SK-N-SH treated with all-trans-retinoic acid at 6 μM for 48 hours (cell line): ENCODE data around the gene HEMK1.

Experiments used
- ARNTL ChIP-seq: fragments of 450-650 bp; formaldehyde crosslinking; IDR thresholded peaks from 2 replicates; pipeline ENCODE4 v1.5.0; 2020; ENCODE audit warnings: low read depth, mild to moderate bottlenecking, moderate library complexity, borderline replicate concordance
- ESRRG ChIP-seq: fragments of 250-450 bp; sonication (Bioruptor Pico); IDR thresholded peaks from 2 replicates; pipeline ENCODE4 v1.6.1; 2021; ENCODE audit warnings: mild to moderate bottlenecking
- OSR1 ChIP-seq: fragments of 250-450 bp; sonication (Bioruptor Pico); IDR thresholded peaks from 2 replicates; pipeline ENCODE4 v1.8.0; 2022; ENCODE audit warnings: moderate library complexity, mild to moderate bottlenecking, inconsistent platforms
- RARB ChIP-seq: fragments of 250-450 bp; sonication (Bioruptor Pico); IDR thresholded peaks from 2 replicates; pipeline ENCODE4 v1.8.0; 2021; ENCODE audit warnings: mild to moderate bottlenecking, moderate library complexity
- SNAI2 ChIP-seq: fragments of 250-450 bp; sonication (Bioruptor Pico); IDR thresholded peaks from 2 replicates; pipeline ENCODE4 v1.5.0; 2020; ENCODE audit warnings: mild to moderate bottlenecking, moderate library complexity
- TCF4 ChIP-seq: fragments of 250-450 bp; sonication (Bioruptor Pico); IDR thresholded peaks from 2 replicates; pipeline ENCODE4 v1.8.0; 2021; ENCODE audit warnings: mild to moderate bottlenecking, moderate library complexity, borderline replicate concordance
- TOX ChIP-seq: fragments of 250-450 bp; sonication (Bioruptor Pico); IDR thresholded peaks from 2 replicates; pipeline ENCODE4 v1.8.0; 2021; ENCODE audit warnings: mild to moderate bottlenecking, moderate library complexity, borderline replicate concordance
- ZFP3 ChIP-seq: fragments of 250-450 bp; sonication (Bioruptor Pico); IDR thresholded peaks from 2 replicates; pipeline ENCODE4 v1.5.0; 2020; ENCODE audit warnings: mild to moderate bottlenecking, moderate library complexity
- ZFP30 ChIP-seq: fragments of 450-650 bp; formaldehyde crosslinking; IDR thresholded peaks from 2 replicates; pipeline ENCODE4 v1.5.0; 2022; ENCODE audit warnings: mild to moderate bottlenecking, moderate library complexity
- ZNF70 ChIP-seq: fragments of 450-650 bp; formaldehyde crosslinking; IDR thresholded peaks from 2 replicates; pipeline ENCODE4 v1.5.0; 2020; ENCODE audit warnings: mild to moderate bottlenecking, moderate library complexity
- TF ChIP-seq, protein P1 (sequence below): fragments of 250-450 bp; sonication (Bioruptor Pico); IDR thresholded peaks from 2 replicates; pipeline ENCODE4 v1.5.1; 2021; ENCODE audit warnings: mild to moderate bottlenecking, moderate library complexity
- TF ChIP-seq, protein P2 (sequence below): fragments of 250-450 bp; sonication (Bioruptor Pico); IDR thresholded peaks from 2 replicates; pipeline ENCODE4 v1.5.1; 2020; ENCODE audit warnings: low read depth, mild to moderate bottlenecking, moderate library complexity

DNA sequence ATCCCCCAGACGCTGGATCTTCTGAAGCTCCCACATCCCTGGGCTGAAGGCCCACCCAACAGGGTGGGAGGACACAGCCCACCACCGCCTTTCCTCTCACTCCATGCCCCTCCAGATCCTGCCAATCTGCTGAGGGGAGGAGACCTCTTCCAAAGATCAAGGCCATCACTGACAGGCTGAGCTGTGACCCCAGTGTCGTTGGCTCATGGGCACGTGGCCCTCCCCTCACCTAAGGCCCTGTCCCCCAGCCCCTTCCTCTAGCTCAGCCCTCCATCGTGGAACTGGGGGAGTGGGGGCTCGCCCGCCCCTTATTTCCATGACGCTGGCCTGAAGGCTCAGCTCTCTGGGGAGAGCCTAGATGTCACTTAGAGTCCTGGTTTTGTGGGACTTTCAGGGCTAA, 12.2 kb upstream of the HEMK1 start:
- no peak for TF ChIP-seq ESRRG
- TF ChIP-seq, protein P1, sequence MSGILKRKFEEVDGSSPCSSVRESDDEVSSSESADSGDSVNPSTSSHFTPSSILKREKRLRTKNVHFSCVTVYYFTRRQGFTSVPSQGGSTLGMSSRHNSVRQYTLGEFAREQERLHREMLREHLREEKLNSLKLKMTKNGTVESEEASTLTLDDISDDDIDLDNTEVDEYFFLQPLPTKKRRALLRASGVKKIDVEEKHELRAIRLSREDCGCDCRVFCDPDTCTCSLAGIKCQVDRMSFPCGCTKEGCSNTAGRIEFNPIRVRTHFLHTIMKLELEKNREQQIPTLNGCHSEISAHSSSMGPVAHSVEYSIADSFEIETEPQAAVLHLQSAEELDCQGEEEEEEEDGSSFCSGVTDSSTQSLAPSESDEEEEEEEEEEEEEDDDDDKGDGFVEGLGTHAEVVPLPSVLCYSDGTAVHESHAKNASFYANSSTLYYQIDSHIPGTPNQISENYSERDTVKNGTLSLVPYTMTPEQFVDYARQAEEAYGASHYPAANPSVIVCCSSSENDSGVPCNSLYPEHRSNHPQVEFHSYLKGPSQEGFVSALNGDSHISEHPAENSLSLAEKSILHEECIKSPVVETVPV (CRISPR knock-in tag) = no peak
- no peak for TF ChIP-seq OSR1 (CRISPR knock-in tag)
- no peak for TF ChIP-seq ZFP3 (CRISPR knock-in tag)
- no peak for TF ChIP-seq SNAI2 (CRISPR knock-in tag)
- no peak for TF ChIP-seq RARB
- no peak for TF ChIP-seq TCF4 (CRISPR knock-in tag)
- TF ChIP-seq, protein P2, sequence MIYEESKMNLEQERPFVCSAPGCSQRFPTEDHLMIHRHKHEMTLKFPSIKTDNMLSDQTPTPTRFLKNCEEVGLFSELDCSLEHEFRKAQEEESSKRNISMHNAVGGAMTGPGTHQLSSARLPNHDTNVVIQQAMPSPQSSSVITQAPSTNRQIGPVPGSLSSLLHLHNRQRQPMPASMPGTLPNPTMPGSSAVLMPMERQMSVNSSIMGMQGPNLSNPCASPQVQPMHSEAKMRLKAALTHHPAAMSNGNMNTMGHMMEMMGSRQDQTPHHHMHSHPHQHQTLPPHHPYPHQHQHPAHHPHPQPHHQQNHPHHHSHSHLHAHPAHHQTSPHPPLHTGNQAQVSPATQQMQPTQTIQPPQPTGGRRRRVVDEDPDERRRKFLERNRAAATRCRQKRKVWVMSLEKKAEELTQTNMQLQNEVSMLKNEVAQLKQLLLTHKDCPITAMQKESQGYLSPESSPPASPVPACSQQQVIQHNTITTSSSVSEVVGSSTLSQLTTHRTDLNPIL = no peak
- TF ChIP-seq ARNTL (CRISPR knock-in tag) = no peak
- TF ChIP-seq TOX (CRISPR knock-in tag) = no peak
- TF ChIP-seq ZFP30 (CRISPR knock-in tag) = no peak
- TF ChIP-seq ZNF70 (CRISPR knock-in tag) = no peak
